ENCODE measurements around the gene KRTAP5-4.

Gene KRTAP5-4

DNA sequence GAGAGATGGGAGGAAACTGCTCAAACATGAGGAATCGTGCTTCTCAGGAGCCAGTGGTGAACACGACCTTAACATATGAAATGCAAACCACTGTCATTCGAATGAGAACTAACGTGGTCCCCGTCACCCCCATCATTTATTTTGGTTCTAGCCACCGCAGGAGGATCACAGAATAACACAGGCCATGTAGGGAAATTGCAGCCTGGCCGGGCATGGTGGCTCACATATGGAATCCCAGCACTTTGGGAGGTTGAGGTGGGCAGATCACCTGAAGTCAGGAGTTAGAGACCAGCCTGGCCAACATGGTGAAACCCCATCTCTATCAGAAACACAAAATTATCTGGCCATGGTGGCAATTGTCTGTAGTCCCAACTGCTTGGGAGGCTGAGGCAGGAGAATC, 34.7 kb upstream of the KRTAP5-4 start:
- H3K4me1 ChIP-seq, result no peaks in the 10 kb centered on the region
- no peak overlapping the region for H3K4me3 ChIP-seq
- peaks cover 13% of the 10 kb centered on the region for H3K27me3 ChIP-seq (ENCODE audit: low read depth)
- DNase-seq (ENCODE audit: low spot score in 2 of 2), result no peak
- no peaks in the 10 kb centered on the region for H3K36me3 ChIP-seq (replicated peaks)
- in situ Hi-C loops (cut with MboI; ENCODE audit: low sequenced_read_pairs), result loop anchor here (10.0 kb wide), 1 partner anchor 498 kb away; no protein-coding TSS in a partner anchor
- H3K9me3 ChIP-seq, result no peaks in the 10 kb centered on the region

- no peak for DNase-seq (ENCODE audit: low spot score in 2 of 2)
- in situ Hi-C loops (cut with MboI; ENCODE audit: low sequenced_read_pairs), result loop anchor here (10.0 kb wide), 1 partner anchor 499 kb away; no protein-coding TSS in a partner anchor
- H3K4me1 ChIP-seq, result no peaks in the 10 kb centered on the region
Observed at GRCh38 chr11:1656061-1656441, 34.1 kb upstream of the KRTAP5-4 start.

GRCh38 chr11:1655168-1656060, 33.5 kb upstream of the KRTAP5-4 start:
- Histone ChIP-seq H3K27me3 (ENCODE audit: low read depth) (peaks cover 13% of the 10 kb centered on the region), H3K4me1 (no peaks in the 10 kb centered on the region), H3K9me3 (no peaks in the 10 kb centered on the region), H3K4me3 (no peak overlapping the region), H3K36me3 (replicated peaks) (no peaks in the 10 kb centered on the region)
- no peak for DNase-seq (ENCODE audit: low spot score in 2 of 2)
- in situ Hi-C loops (cut with MboI; ENCODE audit: low sequenced_read_pairs), result loop anchor here (10.0 kb wide), 1 partner anchor 499 kb away; no protein-coding TSS in a partner anchor

More at GRCh38 chr11:1656061-1656441, 34.1 kb upstream of the KRTAP5-4 start:
- Histone ChIP-seq H3K27me3 (ENCODE audit: low read depth) (peaks cover 13% of the 10 kb centered on the region), H3K9me3 (no peaks in the 10 kb centered on the region), H3K36me3 (replicated peaks) (no peaks in the 10 kb centered on the region), H3K4me3 (no peak overlapping the region)

- Histone ChIP-seq H3K4me3 (no peak overlapping the region), H3K4me1 (no peaks in the 10 kb centered on the region), H3K27me3 (ENCODE audit: low read depth) (peaks cover 7% of the 10 kb centered on the region), H3K36me3 (replicated peaks) (no peaks in the 10 kb centered on the region), H3K9me3 (no peaks in the 10 kb centered on the region)
- in situ Hi-C loops (cut with MboI; ENCODE audit: low sequenced_read_pairs), result loop anchor here (10.0 kb wide), 1 partner anchor 500 kb away; no protein-coding TSS in a partner anchor
- no peak for DNase-seq (ENCODE audit: low spot score in 2 of 2)
Observed at GRCh38 chr11:1654388-1655167, 32.6 kb upstream of the KRTAP5-4 start.

DNA sequence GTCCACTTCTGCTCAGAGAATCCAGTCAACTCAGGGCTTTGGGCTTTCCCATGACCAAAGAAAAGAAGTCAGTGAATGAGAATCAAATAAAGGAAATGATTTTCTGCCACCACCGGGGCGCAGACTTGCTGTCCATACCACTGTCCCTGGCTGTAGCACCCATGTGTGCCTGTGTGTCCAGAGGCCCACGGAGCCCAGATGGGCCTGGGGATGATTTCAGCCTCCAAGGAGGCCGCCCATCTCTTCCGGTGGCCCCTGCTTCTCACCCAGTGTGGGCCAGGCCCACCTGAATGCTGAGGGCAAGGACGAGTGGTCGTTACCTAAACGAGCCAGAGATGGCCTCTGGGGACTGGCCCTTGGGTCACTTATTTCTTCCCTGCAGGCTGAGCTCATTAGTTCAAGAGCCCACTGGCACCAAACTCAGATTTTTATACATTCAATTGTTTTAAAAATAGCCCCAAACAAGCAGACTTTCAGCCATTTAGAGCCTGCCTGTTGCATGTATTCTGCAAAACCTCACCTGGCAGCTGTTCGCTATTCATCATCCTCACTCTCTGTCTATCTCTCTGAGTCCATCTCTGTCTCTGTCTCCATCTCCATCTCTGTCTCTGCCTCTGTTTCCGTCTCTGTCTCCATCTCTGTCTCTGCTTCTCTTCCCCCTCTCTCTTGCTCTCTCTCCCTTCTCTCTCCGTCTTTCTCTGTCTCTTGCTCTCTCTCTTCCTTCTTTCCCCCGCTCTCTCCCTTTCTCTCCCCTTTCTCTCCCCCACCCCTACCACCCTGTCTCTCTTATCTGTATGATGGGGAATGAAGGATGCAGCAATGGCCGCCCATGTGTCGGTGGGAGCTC, 31.8 kb upstream of the KRTAP5-4 start:
- H3K4me3 ChIP-seq, result no peak overlapping the region
- in situ Hi-C loops (cut with MboI; ENCODE audit: low sequenced_read_pairs), result loop anchor here (10.0 kb wide), 1 partner anchor 501 kb away; no protein-coding TSS in a partner anchor
- peaks cover 4% of the 10 kb centered on the region for H3K27me3 ChIP-seq (ENCODE audit: low read depth)
- H3K4me1 ChIP-seq, result no peaks in the 10 kb centered on the region
- no peaks in the 10 kb centered on the region for H3K36me3 ChIP-seq (replicated peaks)
- H3K9me3 ChIP-seq, result no peaks in the 10 kb centered on the region
- no peak for DNase-seq (ENCODE audit: low spot score in 2 of 2)

GRCh38 chr11:1652771-1653540, 31.0 kb upstream of the KRTAP5-4 start:
- no peaks in the 10 kb centered on the region for H3K4me1 ChIP-seq
- no peaks in the 10 kb centered on the region for H3K36me3 ChIP-seq (replicated peaks)
- peak; percentile 36 to 85 for DNase-seq (ENCODE audit: low spot score in 2 of 2)
- no peaks in the 10 kb centered on the region for H3K9me3 ChIP-seq
- in situ Hi-C loops (cut with MboI; ENCODE audit: low sequenced_read_pairs), result loop anchor here (10.0 kb wide), 1 partner anchor 502 kb away; no protein-coding TSS in a partner anchor
- peaks cover 4% of the 10 kb centered on the region for H3K27me3 ChIP-seq (ENCODE audit: low read depth)
- no peak overlapping the region for H3K4me3 ChIP-seq

GRCh38 chr11:1652442-1652770, 30.5 kb upstream of the KRTAP5-4 start:
- H3K36me3 ChIP-seq (replicated peaks), result no peaks in the 10 kb centered on the region
- H3K9me3 ChIP-seq, result no peaks in the 10 kb centered on the region
- in situ Hi-C loops (cut with MboI; ENCODE audit: low sequenced_read_pairs), result loop anchor here (10.0 kb wide), 1 partner anchor 502 kb away; no protein-coding TSS in a partner anchor
- H3K4me3 ChIP-seq, result no peak overlapping the region
- DNase-seq (ENCODE audit: low spot score in 2 of 2), result no peak
- peaks cover 4% of the 10 kb centered on the region for H3K27me3 ChIP-seq (ENCODE audit: low read depth)
- H3K4me1 ChIP-seq, result no peaks in the 10 kb centered on the region

GRCh38 chr11:1652026-1652425, 30.1 kb upstream of the KRTAP5-4 start:
- no peaks in the 10 kb centered on the region for H3K4me1 ChIP-seq
- no peak for DNase-seq (ENCODE audit: low spot score in 2 of 2)
- H3K27me3 ChIP-seq (ENCODE audit: low read depth), result peaks cover 4% of the 10 kb centered on the region

GRCh38 chr11:1651411-1651980, 29.6 kb upstream of the KRTAP5-4 start:
- Histone ChIP-seq H3K27me3 (ENCODE audit: low read depth) (peaks cover under 1% of the 10 kb centered on the region), H3K36me3 (replicated peaks) (no peaks in the 10 kb centered on the region), H3K4me1 (no peaks in the 10 kb centered on the region), H3K4me3 (no peak overlapping the region), H3K9me3 (no peaks in the 10 kb centered on the region)
- in situ Hi-C loops (cut with MboI; ENCODE audit: low sequenced_read_pairs), result loop anchor here (10.0 kb wide), 1 partner anchor 503 kb away; no protein-coding TSS in a partner anchor
- DNase-seq (ENCODE audit: low spot score in 2 of 2), result no peak

More at GRCh38 chr11:1652026-1652425, 30.1 kb upstream of the KRTAP5-4 start:
- H3K4me3 ChIP-seq, result no peak overlapping the region
- H3K36me3 ChIP-seq (replicated peaks), result no peaks in the 10 kb centered on the region
- no peaks in the 10 kb centered on the region for H3K9me3 ChIP-seq
- in situ Hi-C loops (cut with MboI; ENCODE audit: low sequenced_read_pairs), result loop anchor here (10.0 kb wide), 1 partner anchor 503 kb away; no protein-coding TSS in a partner anchor

- H3K4me3 ChIP-seq, result no peak overlapping the region
- H3K9me3 ChIP-seq, result no peaks in the 10 kb centered on the region
- no peaks in the 10 kb centered on the region for H3K27me3 ChIP-seq (ENCODE audit: low read depth)
- H3K4me1 ChIP-seq, result no peaks in the 10 kb centered on the region
- H3K36me3 ChIP-seq (replicated peaks), result no peaks in the 10 kb centered on the region
- DNase-seq (ENCODE audit: low spot score in 2 of 2), result no peak
- in situ Hi-C loops (cut with MboI; ENCODE audit: low sequenced_read_pairs), result loop anchor here (10.0 kb wide), 1 partner anchor 504 kb away; no protein-coding TSS in a partner anchor
Observed at GRCh38 chr11:1650918-1651262, 29.0 kb upstream of the KRTAP5-4 start.

DNA sequence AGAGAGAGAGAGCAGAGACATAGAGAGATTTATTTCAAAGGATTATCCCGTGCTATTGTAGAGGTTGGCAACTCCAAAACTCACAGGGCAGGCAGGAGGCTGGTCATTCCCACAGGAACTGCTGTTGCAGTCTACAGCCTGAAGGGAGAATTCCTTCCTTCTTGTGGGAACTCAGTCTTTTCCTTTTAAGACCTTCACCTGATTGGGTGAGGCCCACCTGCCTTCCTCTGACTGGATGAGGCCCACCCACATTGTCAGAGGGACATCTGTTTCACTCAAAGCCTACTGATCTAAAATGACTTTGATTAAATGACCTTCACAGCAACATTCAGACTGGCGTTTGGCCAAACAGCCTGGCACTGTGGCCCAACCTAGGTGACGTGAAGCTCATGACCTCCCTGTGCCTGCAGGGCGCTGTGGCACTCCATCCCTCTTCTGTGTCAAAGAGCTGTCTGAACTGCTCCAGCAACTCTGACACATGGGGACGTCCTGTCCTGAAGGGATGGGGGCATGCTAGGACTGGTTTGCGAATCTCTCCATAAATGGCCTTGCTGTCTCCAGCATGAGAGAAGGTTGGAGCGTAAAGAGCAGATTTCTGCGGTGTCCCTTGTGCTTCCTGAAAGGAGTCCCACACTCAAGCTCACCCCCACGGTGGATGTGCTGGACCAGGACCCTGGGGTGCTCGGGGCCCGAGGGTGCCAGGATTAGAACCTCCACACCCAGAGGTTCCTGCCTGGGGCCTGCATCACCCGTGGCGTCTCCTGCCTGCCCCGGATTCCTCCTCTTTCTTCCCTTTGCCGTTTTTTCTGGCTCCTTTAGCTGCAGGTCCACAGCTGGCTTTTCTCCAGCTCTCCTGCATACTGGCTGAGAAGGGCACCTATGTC, 28.3 kb upstream of the KRTAP5-4 start:
- in situ Hi-C loops (cut with MboI; ENCODE audit: low sequenced_read_pairs), result loop anchor here (10.0 kb wide), 1 partner anchor 505 kb away; no protein-coding TSS in a partner anchor
- H3K27me3 ChIP-seq (ENCODE audit: low read depth), result peaks cover 3% of the 10 kb centered on the region; the same call in 1 of the 2 replicates

More for the DNA sequence above, 28.3 kb upstream of the KRTAP5-4 start:
- Histone ChIP-seq H3K9me3 (no peaks in the 10 kb centered on the region), H3K36me3 (replicated peaks) (no peaks in the 10 kb centered on the region), H3K4me3 (no peak overlapping the region), H3K4me1 (no peaks in the 10 kb centered on the region)
- DNase-seq (ENCODE audit: low spot score in 2 of 2), result no peak
